Measurements from ENCODE around the gene ADCY3. TPM values are rescaled to one million over a fixed set of nuclear protein-coding genes. Genes with fewer than 3 reads are reported as not detected.

The ADCY3 gene
- total and polyA plus RNA-seq, 2 of the 13 experiments (the other 11 are each of a cell fraction or from before 2014, with no cell fraction given) = 0.11 to 0.61 TPM

DNA sequence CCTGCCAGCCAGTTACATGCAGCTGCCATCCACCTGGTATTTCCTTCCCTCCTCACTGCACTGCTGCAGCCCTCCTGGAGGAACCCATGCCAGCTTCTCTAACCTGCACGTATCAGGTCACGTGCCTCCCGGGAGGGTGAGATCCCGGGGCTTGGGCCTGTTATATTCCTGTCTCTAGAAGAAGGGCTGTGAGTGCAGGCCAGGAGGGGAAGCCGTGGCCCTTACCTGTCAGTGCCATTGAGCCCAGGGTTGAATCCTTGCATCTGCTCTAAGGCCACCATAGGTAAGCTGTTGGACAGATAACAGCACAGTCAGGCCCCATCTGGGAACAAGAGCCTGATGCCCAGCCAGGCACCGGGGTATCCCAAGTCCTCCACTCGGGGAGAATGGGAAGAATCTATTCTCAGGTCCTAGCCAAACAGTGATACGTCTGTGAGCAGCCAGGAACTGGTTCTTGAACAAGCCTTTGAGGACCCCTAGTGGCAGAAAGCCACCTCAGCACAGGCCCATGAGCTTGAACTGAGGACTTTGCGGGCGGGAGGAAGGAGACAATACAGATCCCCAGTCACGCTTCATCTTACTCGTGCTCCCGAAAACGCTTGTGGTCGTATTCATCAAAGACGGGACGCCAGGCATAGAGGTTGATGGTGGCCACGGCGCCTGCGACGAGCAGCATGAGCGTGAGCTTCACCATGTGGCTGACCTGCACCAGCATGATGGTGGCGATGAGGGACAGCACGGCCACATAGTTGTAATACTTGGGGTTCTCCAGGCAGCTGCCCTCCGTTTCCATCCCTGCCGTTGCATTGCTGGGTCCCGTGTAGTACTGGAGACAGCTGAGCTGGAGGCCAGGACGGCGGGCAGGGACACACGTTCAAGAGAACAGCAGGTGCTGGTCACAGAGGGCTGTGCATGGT is 92.5 kb downstream of the ADCY3 start (continued):
- TF ChIP-seq, protein P1, sequence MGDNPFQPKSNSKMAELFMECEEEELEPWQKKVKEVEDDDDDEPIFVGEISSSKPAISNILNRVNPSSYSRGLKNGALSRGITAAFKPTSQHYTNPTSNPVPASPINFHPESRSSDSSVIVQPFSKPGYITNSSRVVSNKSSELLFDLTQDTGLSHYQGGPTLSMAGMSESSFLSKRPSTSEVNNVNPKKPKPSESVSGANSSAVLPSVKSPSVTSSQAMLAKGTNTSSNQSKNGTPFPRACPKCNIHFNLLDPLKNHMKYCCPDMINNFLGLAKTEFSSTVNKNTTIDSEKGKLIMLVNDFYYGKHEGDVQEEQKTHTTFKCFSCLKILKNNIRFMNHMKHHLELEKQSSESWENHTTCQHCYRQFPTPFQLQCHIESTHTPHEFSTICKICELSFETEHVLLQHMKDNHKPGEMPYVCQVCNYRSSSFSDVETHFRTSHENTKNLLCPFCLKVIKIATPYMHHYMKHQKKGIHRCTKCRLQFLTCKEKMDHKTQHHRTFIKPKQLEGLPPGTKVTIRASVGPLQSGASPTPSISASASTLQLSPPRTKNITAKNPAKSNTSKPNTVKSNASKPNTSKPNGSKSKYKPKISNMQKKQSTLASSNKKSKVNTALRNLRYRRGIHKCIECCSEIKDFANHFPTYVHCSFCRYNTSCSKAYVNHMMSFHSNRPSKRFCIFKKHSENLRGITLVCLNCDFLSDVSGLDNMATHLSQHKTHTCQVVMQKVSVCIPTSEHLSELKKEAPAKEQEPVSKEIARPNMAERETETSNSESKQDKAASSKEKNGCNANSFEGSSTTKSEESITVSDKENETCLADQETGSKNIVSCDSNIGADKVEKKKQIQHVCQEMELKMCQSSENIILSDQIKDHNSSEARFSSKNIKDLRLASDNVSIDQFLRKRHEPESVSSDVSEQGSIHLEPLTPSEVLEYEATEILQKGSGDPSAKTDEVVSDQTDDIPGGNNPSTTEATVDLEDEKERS (CRISPR knock-in tag; IDR thresholded peaks at IDR 0.05) = no peak
- TF ChIP-seq EEA1 (CRISPR knock-in tag; IDR thresholded peaks at IDR 0.05; ENCODE audit: borderline replicate concordance) (no peak), HOXD1 (CRISPR knock-in tag; IDR thresholded peaks at IDR 0.05) (no peak), MATR3 (CRISPR knock-in tag; IDR thresholded peaks at IDR 0.05) (no peak), RORA (CRISPR knock-in tag; IDR thresholded peaks at IDR 0.05) (no peak), NR2C2 (CRISPR knock-in tag; IDR thresholded peaks at IDR 0.05; ENCODE audit: borderline replicate concordance) (no peak), TBX2 (CRISPR knock-in tag; IDR thresholded peaks at IDR 0.05; ENCODE audit: borderline replicate concordance) (peak; percentile 54; the same call in 1 of the 2 replicates), SKI (IDR thresholded peaks at IDR 0.05; ENCODE audit: partially characterized antibody) (no peak), ARID2 (CRISPR knock-in tag; IDR thresholded peaks at IDR 0.05; ENCODE audit: borderline replicate concordance) (no peak), ZNF274 (CRISPR knock-in tag; IDR thresholded peaks at IDR 0.05) (peak; percentile 77), ZNF124 (CRISPR knock-in tag; IDR thresholded peaks at IDR 0.05) (no peak), MAZ (IDR thresholded peaks at IDR 0.05; ENCODE audit: borderline replicate concordance, low read depth, low read length) (no peak), MAZ (CRISPR knock-in tag; IDR thresholded peaks at IDR 0.05; ENCODE audit: low read depth) (no peak), RFXANK (CRISPR knock-in tag; IDR thresholded peaks at IDR 0.05) (no peak; the same call in 1 of the 2 replicates), ZNF850 (CRISPR knock-in tag; conservative IDR thresholded peaks at IDR 0.05) (no peak), MEIS1 (CRISPR knock-in tag; IDR thresholded peaks at IDR 0.05; ENCODE audit: borderline replicate concordance) (0 out of 2 replicates have a peak, but pooled peaks have one; percentile 61), ZNF253 (CRISPR knock-in tag; IDR thresholded peaks at IDR 0.05; ENCODE audit: borderline replicate concordance) (no peak), NRL (CRISPR knock-in tag; IDR thresholded peaks at IDR 0.05; ENCODE audit: borderline replicate concordance) (no peak), ZNF777 (CRISPR knock-in tag; IDR thresholded peaks at IDR 0.05) (no peak), HNRNPK (IDR thresholded peaks at IDR 0.05; ENCODE audit: low read depth, low read length, poor library complexity, severe bottlenecking) (no peak), ZNF451 (CRISPR knock-in tag; IDR thresholded peaks at IDR 0.05) (no peak), MIER2 (CRISPR knock-in tag; IDR thresholded peaks at IDR 0.05) (no peak), ZNF138 (CRISPR knock-in tag; IDR thresholded peaks at IDR 0.05; ENCODE audit: low read depth) (peak; percentile 47; the same call in 1 of the 2 replicates)

Measured in HepG2 (cell line).